Thyroid gland (tissue), 4 donors: Measurements from ENCODE around the gene SELENON.

Experiments
- CTCF ChIP-seq, 6 experiments: fragments of 200-600 bp in 3 of 6; fragments of 450-650 bp in 3 of 6; sonication (generic) in 3 of 6; IDR thresholded peaks; one replicate each; pipeline ENCODE4 v1.5.1; 2016 to 2019; ENCODE audit warnings: antibody characterized with exemption in 6 of 6, mild to moderate bottlenecking in 2 of 6, inconsistent platforms in 1 of 6, moderate library complexity in 1 of 6
- POLR2A ChIP-seq, 2 donors: fragments of 450-650 bp; IDR thresholded peaks; one replicate each; pipeline ENCODE4 v1.6.1; 2017; ENCODE audit warnings: antibody characterized with exemption in 2 of 2, mild to moderate bottlenecking in 2 of 2, moderate library complexity in 1 of 2

GRCh38 chr1:25821112-25821476 lies 21.1 kb downstream of the SELENON start:
- TF ChIP-seq POLR2A (IDR thresholded peaks at IDR 0.05) (no peak), CTCF (IDR thresholded peaks at IDR 0.05) (no peak)
